Transverse colon (tissue), 4 donors: Measurements from ENCODE around the gene FGFR2.

Source experiments
- CTCF ChIP-seq, 5 experiments: fragments of 200-600 bp in 3 of 5; fragments of 450-650 bp in 2 of 5; sonication (generic) in 3 of 5; IDR thresholded peaks; 1 replicate in 2 of 5; 2 replicates in 3 of 5; pipeline ENCODE4 v1.5.1; 2016 to 2017; ENCODE audit warnings: antibody characterized with exemption in 5 of 5, inconsistent platforms in 3 of 5, mild to moderate bottlenecking in 2 of 5, moderate library complexity in 1 of 5
- POLR2A ChIP-seq: fragments of 450-650 bp; IDR thresholded peaks from one replicate; pipeline ENCODE4 v1.6.1; 2016; ENCODE audit warnings: antibody characterized with exemption, mild to moderate bottlenecking, moderate library complexity
- POLR2AphosphoS5 ChIP-seq, 3 donors: sonication (generic); formaldehyde crosslinking; IDR thresholded peaks; one replicate each; pipeline ENCODE4 v1.6.1; 2016; ENCODE audit warnings: antibody characterized with exemption in 3 of 3

- TF ChIP-seq POLR2AphosphoS5 (IDR thresholded peaks at IDR 0.05) (no peak), CTCF (IDR thresholded peaks at IDR 0.05) (no peak), POLR2A (no peak)
These were observed 148.7 kb downstream of the FGFR2 start for GRCh38 chr10:121449482-121449924.
